ENCODE results near the gene CRYBG2.

- no peak for TF ChIP-seq CTCF (IDR thresholded peaks at IDR 0.05; ENCODE audit: poor library complexity, severe bottlenecking)
- TF ChIP-seq TAF1 (IDR thresholded peaks at IDR 0.05; ENCODE audit: low read depth): no peak
- no peak for TF ChIP-seq SMC3 (conservative IDR thresholded peaks at IDR 0.05; ENCODE audit: poor library complexity)
These were observed 72.0 kb downstream of the CRYBG2 start for GRCh38 chr1:26281971-26282370.

Measured in neural cell (in vitro differentiated cells).